ENCODE measurements around the gene TOE1.

Gene TOE1

DNA sequence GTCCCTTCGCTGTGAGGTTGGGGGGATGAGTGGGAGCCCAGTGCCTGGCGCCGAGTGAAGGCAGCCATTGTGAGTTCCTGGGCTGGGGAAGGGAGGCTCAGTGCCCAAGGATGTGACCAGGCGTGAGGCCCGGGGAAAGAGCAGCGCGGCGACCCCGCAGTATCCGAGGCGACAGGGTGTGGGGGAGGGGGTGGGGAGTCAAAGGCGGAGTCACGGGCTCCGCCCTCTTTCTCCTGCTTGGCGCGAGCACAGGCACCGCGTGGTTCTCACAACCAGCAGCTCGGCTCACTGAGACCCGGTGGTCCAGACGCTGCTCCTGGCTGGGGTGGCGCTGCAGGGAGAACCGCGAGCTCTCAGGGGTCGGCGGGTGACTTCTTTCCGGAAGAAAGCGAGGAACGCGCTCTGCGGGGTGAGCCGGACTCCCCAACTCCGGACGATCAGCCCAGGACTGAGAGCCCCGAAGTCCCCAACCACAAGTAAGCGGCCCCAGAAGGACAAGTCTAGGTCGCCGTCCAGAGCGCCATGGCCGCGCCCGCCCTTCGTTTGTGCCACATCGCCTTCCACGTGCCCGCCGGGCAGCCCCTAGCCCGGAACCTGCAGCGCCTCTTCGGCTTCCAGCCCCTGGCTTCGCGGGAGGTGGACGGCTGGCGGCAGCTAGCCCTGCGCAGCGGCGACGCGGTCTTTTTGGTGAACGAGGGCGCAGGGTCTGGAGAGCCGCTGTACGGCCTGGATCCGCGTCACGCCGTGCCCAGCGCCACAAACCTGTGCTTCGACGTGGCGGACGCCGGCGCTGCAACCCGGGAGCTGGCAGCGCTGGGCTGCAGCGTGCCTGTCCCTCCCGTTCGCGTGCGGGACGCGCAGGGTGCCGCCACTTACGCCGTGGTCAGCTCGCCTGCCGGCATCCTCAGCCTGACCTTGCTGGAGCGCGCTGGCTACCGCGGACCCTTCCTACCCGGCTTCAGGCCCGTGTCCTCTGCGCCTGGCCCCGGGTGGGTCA lies 13.0 kb upstream of the TOE1 start, which contains the start of gene HPDL:
Gene HPDL, plus strand, starts transcription at position 269 of the 997 bp plus-strand sequence. Its CDS starts 254 bp downstream, at position 523.
- peak; percentile 71 for DNase-seq

DNA sequence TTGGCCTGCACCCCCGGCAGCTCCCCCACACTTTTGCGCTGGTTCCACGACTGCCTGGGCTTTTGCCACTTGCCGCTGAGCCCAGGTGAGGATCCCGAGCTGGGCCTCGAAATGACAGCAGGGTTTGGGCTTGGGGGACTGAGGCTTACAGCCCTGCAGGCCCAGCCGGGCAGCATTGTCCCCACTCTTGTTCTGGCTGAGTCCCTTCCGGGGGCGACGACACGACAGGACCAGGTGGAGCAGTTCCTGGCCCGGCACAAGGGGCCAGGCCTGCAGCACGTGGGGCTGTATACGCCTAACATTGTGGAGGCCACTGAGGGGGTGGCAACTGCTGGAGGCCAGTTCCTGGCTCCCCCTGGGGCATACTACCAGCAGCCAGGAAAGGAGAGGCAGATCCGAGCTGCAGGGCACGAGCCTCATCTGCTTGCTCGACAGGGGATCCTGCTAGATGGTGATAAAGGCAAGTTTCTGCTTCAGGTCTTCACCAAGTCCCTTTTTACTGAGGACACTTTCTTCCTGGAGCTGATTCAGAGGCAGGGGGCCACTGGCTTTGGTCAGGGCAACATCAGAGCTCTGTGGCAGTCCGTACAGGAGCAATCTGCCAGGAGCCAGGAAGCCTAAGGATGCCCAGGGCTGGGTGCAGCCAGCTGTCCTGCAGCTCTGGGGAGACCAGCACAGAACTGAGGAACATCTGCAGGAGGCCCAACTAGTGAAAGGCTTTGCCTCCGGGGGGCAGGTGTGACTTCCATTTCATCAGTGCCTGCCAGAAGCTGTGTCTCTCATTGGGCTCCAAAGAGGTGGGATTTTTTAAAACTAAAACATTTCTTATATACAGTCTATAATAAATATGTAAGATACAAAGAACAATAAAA lies 12.1 kb upstream of the TOE1 start:
- DNase-seq = no peak

DNA sequence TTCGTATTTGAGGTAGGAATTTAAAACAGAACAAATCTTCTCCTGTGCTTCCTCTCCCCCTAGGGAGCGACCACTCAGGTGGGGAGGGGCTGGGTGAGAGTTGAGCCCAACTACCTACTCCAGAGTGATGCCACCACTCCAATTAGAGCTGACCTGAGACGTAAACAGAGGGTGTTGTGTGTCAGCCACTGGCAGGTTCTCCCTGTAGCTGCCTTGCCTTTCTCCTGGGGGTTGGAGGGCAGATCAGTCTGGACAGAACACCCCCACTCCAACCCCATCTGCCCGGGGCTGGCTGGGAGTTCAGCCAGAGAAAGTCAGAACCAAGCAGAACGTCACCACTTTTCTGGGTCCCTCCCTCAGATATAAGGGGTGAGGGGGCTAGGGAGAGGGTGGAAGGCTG lies 11.3 kb upstream of the TOE1 start:
- DNase-seq = no peak

DNA sequence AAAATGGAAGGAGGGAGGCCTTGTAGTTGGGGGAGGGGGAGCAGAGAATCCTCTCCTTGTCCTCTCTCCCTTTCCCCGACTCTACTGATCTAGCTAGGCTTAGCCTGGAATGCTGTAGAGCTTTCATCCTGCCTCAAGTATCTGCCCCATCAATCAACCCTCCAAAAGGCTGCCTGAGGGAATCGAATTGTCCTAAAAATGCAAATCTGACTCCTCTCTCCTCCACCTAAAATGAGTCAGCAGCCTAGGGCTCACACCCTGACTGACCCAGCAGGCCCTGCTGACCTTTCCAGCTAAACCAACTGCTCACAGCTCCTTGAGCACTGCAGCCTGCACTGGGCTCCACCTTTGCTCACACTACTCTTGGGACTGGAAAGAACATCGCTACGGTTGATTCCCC lies 10.5 kb upstream of the TOE1 start:
- no peak for DNase-seq

DNA sequence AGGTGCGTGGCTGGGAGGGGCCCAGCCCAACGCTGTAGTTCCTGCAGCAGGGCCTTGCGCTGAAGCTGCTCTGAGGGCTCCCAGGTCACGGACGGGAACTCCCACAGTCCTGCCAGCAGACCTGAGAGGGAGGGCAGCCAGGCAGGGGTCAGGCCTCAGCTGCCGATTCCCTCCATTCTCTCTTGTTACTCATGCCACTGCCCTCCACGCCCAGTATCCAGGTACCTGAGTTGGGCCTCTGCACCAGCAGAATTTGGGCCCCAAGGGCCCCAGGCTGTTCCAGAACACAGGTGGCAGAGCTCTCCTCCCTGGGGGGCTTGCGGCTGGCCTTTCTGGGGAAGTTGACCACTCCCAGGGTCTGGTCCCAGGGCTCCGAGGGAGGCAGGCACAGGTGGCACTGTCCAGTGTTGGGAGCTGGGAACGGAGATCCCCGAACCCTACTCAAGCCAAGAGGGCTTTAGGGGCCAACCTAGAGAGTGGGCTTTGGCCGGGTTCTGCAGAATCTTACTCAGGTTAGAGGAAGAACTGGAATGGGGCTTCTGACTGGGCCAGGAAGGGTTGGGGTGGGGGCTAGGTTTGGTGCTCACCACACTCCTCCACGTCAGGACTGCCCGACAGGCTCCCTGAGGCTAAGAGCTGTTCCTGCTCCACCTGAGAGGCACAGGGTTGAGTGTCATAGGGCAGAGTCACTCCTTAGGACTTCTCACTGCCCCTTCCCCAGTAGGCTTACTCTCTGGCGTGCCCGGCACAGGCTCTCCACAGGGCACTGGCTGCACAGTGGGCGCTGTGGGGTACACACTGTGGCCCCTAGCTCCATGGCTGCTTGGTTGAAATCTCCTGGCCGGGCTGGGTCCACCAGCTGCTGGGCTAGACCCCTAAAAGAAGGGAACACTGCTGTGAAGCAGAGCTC lies 8.3 kb upstream of the TOE1 start:
- no peak for DNase-seq

DNA sequence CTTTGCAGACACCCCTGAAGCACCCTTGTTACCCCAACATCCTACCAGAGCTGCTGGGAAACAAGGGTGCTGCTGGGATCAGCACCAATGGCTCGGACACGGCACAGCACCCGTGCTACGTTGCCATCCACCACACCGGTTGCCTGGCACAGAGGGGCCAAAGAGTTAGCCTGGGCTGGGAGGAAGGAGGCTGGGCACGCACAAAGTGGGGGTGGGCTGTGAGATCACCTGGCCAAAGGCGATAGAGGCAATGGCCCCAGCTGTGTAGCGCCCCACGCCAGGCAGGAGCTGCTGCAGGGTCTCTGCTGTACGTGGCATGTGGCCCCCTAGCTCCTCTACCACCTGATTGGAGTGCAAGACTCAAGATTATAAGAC lies 7.6 kb upstream of the TOE1 start:
- DNase-seq = no peak

DNA sequence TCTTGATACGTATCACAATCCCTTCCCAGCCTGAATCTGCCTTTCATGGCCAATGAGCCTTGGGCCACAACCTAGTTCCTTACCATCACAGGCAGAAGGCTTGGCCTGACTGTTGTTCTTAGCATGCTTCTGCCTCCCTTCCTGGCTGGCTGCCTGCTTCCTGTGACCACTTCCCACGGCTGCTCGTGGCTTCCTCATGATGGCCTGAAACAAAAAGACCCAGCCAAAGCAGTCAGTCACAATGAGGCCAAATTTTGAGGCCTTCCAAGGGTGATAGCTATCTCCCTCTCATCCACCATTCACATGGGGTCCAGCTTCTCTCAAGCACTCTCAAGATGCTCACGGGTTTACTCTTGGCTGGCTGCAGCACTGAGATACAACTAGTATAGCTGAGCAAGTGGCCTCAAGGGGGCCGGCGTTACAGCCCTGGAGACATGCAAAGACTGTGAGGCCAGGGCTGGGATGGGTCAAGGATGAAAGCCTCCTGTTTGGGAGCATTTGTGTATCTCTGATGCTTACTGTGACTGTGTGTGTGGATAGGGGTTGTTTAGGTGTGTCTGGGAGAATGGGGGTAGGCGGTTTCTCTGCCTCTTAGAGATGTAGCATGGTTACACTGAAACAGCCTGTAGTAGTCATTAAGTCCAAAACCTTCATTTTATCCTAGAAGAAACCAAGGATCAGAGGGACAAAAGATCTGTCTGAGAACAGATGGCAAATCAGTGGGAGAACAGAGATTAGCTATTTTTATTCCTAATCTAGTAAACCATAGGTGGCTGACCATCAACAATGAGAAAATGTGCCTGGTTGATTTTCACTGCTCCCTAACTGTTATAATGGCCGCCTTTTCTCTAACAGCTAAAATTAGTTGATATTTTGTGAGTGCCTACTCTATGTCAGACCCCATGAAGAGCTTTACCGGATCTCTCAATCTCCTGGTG lies 5.4 kb upstream of the TOE1 start:
- DNase-seq = no peak

DNA sequence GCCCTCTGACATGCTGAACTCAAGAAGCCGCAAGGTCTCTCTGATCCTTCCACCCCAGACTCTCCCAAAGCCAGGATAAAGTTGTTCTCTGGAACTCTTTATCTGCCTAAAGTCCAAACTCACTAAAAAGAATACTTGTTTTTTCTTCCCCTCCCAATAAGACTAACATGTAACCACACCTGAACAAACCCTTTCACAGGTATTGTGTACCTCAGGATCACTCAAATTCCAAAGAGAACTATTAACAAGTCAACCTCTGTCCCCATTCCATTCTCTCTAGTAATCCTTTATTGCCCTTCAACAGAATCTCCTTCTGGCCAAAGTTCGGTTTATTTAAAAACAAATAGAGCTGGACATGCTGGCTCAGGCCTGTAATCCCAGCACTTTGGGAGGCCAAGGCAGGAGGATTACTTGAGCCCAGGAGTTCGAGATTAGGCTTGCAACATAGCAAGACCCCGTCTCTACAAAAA lies 4.1 kb upstream of the TOE1 start:
- DNase-seq = no peak

DNA sequence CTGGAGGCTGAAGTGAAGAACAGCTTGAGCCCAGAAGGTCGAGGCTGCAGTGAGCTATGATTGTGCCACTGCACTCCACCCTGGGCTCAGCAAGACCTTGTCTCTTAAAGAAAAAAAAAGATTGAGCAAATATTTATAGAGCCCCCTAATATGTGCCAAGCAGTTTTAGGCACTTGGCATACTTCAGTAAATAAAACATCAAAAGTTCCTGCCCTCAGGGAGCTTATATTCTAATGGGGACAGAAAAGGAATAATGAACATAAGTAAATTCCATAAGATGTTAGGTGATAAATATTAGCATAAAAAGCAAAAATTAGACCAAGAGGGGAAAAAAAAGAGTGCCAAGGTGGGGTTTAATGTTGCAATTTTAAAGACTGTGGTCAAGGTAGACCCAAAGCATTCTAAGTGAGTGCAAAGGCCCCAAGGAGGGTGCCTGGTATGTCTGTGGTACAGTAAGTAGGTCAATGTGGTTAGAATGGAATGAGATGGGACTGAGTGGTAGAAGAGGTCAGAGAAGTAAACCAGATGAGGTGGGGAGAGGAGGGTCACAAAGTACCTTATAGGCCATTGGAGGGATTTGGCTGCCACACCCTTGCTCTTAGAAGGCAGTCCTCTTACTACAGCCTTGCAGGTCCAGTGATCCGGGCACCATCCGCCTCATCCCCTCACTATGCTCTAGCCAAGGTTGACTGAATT lies 2.2 kb upstream of the TOE1 start:
- DNase-seq = no peak

DNA sequence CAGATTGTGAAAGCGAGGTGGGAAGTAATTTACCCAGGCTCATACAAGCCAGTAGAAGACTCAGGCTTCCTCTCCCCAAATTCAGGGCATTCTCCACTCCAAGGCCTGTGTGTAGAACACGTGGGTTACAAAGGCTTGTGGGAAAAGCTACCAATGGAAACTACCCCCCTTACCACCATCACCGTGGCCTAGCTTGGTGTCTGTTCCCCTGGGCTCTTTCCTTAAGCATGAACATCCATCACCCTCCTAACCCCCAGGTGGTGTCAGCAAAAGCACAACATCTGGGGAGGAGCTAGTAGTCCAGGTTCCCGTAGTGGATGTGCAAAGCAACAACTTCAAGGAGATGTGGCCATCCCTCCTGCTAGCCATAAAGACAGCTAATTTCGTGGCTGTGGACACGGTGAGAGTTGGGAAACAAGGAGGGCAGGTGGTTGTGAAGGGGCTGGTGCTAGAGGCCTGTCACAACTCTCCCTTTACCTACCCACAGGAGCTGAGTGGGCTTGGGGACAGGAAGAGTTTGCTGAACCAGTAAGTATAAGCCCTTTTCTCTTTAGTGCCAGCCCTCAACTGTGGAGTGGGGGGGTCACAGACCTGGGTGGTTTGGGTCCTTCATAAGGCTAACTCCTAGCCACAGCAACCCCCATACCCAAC lies 971 bp downstream of the TOE1 start:
- no peak for DNase-seq

DNA sequence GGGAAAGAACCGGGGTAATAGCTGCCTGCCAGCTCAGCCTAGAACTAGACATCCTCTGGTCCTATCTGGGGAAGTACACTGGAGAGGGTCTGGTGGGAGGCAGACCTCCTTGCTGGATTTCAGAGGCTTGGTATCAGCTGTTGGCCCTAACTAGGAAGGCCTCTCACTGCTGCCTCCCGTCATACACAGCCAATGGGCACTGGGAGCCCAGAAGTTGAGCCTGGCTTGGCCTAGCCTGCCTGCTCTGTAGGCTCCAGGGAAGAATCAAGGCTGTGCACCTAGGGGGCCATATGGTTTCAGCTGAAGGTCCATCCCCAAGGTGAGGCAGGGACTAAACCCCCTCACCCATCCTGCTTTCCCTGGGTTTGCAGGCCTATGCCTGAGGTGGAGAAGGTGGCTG lies 4.5 kb downstream of the TOE1 start:
- no peak for DNase-seq

DNA sequence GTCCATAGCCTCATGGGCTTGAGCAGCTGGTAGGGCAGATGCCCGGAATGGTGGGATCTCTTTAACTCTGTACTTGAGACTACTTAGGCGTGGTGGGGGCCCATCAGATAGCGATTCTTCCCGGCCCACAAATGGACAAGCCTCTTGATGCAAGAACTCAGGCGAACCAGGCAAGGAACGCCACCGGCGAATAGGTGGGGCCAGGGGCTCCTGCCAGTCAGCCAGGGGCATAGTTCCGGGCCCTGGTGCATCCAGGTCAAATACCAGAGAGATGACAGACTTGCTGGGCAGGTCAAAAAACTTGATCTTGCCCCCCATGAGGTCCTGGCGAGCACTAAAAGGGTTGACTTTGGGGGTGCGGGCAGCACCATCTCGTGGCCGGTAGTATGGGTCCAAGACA lies 5.0 kb downstream of the TOE1 start:
- no peak for DNase-seq

DNA sequence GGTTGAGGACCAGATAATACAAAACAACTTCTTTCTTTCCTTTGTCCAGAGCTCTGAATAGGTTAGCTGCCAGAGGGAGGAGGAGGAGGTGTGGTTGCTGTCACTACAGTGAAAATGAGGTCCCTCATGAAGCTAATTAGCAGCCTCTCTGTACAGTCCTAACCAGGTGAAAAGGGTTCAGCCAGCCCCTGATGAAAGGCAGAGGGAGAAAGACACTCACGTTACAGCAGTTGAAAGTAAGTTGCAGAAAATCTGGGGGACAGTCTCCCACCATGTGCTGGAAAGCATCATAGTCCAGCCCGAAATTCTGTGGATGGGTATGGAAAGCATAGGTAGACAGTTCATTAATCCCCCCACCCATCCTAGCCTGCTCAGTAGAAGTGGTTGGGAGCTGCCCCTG lies 6.5 kb downstream of the TOE1 start:
- DNase-seq = no peak

DNA sequence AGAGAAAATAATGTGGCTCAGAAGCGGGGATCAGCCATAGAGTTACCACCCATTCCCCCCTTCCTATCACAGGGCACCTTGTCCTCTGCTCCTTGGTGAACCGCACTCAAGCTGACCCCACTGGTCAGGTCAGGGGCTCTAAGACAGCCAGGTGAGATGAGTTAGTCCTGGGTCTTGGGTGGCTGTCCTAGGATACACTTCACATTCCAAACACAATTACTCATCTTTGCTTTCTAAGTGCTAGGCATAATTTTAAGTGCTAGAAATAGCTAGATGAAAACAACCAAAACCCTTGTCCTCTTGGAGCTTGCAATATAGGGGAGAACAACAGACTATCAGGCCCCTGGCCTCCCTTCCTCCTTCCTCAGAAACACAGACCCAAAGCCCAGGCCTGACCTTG lies 8.1 kb downstream of the TOE1 start:
- no peak for DNase-seq

DNA sequence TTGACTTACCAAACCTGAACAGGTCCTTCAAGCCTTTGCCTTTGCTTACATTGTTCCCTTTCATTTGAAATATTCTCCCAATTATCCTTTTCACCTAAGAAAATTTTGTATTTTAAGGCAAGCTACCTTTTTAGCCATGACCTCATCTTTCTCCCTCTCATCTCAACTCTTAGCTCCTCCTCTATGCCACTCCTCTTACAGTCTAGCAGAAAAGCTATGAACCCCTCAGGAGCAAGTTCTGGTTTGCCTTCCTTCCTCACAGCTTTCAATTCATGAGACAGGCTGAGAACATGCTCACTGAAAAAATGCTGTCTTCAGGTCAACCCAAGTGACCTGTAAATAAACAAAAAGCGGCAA lies 8.6 kb downstream of the TOE1 start:
- DNase-seq = no peak

DNA sequence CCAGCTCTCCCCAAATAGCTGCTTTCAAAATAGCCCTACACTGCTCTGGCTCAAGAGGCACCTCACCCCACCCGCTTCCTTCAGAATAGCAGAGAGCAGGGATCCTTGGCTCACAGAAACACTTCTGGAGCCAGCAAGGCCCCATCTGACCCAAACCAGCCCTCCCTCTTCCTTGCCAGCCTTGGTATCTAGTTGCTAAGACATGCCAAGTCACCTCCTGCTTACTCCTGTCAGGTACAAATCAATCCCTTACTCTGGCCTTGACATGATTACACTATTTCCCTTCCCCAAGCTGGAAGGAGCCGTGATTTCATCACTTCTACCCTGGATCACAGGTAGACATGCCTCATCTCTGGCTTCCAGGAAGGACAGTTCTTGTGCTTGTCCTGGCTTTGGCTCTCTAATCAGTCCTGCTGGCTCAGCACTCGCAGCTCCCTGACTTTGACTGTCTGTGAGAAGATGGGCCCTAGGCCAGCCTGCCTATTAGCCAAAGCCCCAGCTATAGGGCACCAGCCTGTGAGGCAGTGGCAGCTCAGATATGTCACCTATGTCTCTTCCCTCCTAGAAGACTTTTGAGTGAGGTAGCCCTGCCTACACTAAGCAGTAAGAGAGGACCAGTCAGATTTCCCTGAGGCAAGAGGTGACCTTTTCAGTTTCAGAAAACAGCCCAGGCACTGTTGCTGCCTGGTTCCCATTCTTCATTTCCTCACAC lies 9.2 kb downstream of the TOE1 start:
- no peak for DNase-seq

DNA sequence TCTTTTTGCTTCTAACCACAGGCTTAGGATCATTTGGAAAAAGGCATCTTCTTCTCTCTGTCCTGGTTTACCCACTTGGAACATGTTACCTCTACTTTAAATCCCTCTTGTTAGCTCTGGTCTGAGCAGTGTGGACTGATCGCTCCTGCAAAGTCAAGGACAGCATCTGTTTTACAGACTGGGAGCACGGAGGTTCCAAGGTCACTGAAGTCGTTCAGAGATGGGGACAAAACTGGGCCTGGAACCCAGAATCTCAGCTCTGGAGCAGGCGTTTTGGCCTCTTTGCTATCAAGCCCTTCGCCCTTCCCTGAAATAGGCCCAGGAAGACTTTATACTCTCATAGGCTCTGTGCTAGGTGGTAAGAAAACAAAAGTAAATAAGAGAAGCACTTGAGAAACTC lies 11.5 kb downstream of the TOE1 start:
- no peak for DNase-seq

DNA sequence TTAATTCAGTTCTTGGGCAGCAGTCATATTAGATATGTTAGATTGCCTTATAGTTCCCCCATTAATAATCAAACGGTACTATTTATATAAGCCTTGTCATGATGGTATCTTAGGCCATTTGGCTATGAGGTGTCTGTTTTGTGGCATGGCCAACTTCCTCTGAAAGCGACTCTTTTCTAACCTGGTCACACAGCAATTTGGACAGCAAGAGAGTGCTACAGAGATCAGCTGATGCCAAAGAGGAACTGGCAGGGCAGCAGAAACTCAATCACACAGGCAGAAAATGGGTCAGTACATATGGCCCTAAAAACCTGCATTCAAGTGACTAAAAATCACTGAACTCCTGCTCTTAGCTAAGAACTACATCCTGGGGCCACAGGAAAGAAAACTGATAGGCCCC lies 13.7 kb downstream of the TOE1 start:
- no peak for DNase-seq

DNA sequence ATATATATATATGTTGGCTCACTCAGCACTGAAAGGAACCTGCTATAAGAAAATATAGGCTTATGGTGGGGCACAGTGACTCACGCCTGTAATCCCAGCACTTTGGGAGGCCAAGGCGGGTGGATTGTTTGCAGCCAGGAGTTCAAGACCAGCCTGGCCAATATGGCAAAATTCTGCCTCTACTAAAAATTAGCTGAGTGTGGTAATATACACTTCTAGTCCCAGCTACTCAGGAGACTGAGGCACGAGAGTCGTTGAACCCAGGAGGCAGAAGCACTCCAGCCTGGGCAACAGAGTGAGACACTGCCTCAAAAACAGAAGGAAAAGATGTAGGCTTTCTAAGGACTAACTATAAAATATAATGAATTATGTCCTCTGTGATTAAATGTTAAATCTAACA lies 14.9 kb downstream of the TOE1 start:
- DNase-seq = no peak

DNA sequence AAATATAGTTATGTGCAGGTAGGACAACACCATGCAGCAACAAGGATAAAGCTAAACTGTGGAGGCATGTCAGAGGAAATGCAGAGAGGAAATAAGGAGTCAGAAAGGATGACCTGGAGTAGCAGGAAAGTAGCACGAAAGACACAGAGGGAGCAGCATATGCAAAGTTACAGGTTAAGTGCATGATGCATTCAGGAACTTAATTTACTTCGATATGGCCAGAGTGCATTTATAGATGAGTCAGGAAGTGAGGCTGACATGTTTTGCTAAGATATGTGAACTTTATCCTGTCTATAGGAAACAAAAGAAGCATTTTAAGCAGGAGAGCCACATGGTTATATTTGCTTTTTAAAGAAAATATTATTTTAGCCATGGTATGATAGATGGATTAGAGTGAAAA lies 15.7 kb downstream of the TOE1 start:
- DNase-seq = no peak

Measured in stimulated activated CD4-positive, alpha-beta T cell treated with anti-CD3 and anti-CD28 coated beads, Interleukin-12 subunit alpha, Interleukin-12 subunit beta, amount 100 ng/mL, for 4 hours (primary cell).